NCI-H2227 treated with DMSO at 0.1 percent for 48 hours (cell line): Measurements from ENCODE around the gene KRT9.

Source experiments
- DNase-seq: peaks from one replicate; lab custom pipeline; 2025; lab: John Stamatoyannopoulos, UW

KRT9 gene

DNA sequence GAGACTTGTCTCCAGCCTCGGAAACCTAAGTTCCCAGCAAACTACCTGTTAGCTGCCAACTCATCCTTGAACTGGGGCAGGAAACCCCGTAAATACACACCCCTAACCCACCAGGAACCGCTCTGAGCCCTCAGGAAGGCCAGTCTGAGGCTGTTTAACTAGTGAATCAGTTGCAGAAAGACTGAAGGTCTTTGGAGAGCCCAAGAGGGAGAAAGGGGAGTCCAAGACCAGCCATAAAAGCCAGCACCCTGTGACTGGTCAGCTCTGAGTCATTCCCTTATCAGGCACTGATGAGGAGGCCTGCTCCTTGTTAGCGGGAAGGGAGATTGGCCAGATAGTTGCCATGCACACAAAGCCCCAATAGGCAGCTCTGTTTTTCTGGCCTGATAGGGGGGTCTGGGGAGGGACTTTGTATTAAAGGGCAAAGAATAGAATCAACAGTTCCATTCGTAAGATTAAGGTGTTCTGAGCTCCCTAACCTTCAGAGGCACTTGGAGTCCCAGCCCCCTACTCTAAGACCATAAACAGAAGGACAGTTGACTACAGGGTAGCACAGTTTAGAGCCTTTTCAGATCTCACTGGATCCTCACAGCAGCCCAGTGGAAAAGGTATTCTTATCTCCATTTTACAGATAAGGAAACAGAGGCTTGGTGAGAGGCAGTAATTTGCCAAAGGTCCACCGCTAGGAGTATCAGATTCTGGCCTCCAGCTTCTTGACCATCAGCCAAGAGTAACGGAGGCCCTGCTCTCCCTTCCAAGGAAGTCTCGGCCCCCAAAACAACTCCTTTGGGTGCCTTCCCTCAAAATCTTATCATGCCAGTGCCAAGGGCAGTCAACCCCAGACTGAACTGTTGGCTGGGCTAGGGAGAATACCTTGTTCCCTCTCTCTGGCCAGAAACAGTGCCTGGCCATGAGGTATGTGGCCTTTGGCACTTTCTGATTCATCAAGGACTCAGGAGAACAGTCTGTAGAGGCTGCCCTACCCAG lies 41.5 kb downstream of the KRT9 start:
- DNase-seq, result no peak

DNA sequence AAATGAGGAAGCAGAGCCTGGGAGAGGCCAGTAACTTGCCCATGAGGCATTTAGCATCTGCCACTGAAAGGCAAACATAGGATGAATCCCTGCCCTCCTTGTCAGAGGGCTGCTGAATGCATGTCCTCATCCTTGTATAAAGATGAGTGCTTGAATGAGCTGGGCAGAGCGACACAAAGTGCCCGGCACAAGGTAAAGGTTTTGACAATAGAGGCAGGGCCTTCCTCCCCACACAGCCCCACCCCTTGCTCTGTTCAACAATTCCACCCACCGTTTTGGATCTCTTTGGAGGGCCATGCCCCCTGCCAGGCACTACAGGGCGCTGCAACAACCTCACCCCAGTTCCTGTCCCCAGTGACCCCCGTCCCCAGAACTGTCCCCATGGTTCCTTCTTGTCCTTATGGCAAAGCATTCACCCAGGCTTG lies 42.4 kb downstream of the KRT9 start:
- DNase-seq, result no peak

DNA sequence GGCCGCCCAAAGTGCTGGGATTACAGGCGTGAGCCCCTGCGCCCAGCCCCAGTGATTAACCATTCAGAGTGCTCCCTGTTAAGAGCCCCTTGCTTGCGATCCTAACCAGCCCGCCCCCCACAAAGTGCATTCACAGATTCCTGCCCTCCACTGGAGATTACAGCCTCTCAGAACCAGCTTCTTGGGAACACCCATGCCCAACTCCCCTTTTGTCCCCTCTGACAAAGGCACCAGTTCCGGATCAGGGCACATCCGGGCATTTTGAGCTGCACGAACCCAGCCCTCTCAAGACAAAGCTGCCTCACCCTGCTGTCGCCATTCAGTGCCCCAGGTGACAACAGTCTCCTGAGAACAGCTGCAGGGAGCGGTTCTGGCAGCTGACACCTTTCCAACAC lies 42.9 kb downstream of the KRT9 start:
- no peak for DNase-seq

DNA sequence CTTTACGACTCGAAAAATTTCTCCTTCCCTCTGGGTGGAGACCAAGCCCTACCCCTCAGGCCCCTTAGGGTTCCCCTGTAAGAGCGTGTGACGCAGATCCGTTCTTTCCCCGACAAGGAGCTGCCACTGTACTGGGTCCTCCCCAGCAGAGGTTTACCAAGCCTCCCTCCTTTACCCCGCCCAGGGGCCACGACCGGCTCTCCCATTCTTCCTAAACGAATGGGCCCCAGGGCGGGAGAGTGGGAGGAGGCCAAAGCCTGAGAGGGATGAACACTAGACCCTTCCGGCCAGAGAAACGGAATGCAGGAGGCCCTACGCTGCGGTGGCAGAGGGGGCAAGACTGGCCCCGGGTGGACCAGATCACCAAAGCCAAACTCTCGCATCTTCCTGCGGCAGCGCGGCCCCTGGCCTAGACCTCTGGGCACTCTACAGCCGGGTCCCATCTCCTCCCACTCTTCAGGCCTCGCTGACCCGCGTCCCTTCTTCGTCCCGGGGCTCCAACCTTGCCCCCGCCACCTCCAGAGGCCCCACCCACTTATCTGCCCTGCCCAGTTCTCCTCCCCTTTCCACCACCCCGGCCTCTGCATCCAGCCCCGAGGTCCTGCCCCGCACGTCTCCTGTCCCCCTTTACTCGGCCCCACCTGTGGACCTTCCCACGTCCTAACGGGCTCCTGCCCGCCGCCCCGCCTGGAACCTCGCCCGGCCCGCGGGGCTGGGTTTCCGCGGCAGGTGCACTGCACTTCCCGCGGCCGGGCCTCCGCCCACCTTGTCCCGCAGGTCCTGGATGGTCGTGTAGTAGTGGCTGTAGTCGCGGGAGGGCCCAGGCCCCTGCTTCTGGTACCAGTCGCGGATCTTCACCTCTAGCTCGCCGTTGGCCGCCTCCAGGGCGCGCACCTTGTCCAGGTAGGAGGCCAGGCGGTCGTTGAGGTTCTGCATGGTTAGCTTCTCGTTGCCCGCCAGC lies 44.5 kb downstream of the KRT9 start:
- DNase-seq, result no peak

DNA sequence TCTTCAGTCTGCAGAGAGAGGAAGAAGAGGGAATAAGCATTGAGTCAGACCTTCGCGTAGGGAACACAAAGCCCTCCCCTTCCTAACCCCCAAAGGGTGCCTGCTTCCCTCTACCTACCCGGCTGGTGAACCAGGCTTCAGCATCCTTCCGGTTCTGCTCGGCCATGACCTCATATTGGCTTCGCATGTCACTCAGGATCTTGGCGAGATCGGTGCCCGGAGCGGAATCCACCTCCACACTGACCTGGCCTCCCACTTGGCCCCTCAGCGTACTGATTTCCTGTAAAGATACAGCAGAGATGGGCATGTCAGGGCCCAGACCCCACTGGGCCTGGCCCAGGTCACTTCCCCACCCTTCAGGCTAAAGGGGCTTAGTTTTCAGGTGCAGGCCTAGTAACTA lies 47.6 kb downstream of the KRT9 start:
- no peak for DNase-seq

DNA sequence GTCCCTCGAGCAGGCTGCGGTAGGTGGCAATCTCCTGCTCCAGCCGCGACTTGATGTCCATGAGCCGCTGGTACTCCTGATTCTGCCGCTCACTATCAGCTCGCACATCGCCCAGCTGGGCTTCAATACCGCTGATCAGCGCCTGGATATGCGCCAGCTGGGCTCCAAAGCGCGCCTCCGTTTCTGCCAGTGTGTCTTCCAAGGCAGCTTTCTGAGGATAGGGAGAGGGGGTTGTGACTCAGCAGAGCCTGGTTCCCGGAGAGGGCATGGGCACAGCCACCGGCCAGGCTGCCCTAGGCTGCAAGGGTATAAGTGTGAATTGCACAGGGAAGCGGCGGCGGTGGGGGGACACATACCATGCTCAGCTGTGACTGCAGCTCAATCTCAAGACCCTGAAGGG lies 48.1 kb downstream of the KRT9 start:
- no peak for DNase-seq

DNA sequence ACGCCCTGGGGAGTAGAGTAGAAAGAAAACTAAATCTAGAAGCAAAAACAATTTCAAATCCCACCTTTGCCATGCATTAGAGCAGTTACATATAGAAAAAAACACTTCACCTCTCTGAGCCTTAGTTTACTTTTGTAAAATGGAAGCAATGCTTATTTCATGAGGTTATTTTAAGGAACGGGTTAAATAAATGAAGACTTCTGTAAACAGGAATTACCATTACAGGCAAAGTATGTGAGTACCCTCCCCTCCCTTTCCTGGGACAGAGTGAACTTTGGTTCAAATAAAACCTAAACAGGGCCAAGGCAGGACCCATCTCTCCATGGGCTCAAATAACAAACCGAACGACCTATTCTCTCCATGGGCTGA lies 48.6 kb downstream of the KRT9 start:
- no peak for DNase-seq

DNA sequence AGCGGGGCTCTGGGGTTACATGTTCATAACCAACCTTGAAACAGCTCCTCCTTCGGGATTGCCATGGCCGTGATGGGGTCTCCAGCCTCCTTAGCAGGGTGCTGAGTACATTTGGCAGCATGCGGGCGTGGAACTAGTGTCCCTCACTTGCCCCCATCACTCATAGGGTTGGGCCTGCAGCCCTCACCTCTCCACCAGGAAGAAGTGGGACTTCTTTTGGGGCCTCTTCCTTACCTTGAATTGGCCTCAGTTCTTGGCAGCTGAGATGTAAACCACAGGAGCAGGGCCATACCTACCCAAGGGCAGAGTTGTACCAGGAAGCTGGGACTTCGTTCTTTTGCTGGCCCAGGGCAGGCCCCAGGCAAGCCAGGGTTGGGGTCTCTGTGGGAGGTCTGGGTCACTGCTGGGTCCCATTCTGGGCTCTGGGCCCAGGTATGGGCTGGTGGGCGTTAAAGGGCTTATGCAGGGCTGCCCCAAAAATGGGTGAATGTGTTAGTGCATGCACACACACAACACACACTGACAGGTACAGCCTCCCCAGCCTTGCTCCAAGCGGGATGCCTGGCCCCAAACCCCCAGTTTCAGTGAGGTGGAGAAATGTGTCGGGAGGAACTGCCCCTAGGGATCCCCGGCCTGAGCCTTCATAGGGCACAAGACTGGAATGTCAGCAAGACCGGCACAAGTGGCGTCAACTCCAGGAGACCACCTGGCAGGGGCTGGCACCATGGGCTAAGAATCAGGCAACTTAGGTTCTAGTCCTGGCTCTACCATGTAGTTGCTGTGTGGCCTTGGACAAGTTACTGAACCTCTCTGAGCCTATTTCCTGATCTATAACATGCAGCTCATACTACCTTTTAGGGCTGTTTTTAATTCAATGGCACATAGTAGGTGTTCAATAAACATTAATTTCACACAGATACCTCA lies 49.3 kb downstream of the KRT9 start:
- no peak for DNase-seq

DNA sequence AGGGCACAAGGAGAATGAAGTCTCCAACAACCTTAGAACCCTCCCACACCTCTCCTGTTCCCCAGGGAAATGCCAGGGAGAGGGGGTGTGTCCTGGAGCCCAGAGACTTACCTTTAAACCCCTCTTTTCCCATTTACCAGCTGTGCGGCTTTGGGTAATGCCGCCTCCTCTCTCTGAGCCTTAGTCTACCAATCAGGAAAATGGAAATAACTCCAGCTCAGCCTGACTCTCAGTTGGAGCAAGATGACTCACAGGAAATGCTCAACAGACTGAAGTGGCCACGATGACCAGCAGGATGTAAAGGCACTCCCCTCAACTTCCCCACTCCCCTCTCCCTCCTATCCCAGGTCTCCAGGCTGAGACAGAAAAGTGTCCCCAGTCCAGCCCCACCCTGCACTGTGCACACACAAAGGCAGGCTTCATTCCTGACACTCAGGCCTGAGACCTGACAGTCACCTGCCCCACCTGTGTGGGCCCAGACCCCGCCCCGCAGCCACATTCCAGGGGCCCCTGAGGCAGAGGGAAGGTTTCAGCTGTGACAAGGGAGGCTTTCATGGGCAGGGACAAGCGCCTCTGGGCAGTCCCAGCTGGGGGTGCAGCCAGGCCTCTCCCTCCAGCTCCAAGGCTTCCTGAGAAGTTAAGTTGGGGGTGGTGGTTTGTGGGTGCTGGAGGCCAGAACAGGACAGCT lies 50.1 kb downstream of the KRT9 start:
- DNase-seq, result no peak

DNA sequence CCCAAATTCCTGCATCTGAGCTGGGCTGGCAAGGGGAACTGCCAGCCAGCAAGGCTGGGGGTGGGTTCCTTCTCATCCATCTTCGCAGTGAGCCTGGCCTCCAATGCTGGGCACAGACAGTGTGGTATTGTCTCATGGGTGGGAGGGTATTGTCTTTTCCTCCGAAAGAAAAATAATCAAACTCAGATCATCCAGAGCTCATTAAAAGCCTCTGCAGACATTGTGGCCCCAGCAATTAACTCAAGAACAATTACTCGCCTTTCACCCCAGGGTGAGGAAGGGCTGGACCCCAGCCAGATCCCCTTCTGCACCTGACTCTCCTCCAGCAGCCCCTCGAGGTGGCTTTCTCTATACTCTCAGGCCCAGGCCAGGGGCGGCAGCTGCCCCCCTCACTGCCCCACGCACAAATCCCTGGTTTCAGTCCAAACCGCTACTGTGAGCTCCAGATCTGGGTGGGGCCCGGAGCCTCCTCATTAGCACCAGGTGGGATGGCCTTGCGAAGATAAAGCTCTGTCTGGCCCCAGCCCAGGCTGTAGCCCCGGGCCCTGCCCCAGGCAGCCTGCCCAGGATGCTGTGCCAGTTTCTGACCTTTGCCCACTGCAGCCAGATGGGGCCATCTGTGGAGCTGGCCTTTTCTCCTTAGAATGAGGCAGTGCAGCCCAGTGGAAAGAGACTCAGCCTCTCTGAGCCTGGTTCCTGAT lies 50.9 kb downstream of the KRT9 start:
- no peak for DNase-seq

DNA sequence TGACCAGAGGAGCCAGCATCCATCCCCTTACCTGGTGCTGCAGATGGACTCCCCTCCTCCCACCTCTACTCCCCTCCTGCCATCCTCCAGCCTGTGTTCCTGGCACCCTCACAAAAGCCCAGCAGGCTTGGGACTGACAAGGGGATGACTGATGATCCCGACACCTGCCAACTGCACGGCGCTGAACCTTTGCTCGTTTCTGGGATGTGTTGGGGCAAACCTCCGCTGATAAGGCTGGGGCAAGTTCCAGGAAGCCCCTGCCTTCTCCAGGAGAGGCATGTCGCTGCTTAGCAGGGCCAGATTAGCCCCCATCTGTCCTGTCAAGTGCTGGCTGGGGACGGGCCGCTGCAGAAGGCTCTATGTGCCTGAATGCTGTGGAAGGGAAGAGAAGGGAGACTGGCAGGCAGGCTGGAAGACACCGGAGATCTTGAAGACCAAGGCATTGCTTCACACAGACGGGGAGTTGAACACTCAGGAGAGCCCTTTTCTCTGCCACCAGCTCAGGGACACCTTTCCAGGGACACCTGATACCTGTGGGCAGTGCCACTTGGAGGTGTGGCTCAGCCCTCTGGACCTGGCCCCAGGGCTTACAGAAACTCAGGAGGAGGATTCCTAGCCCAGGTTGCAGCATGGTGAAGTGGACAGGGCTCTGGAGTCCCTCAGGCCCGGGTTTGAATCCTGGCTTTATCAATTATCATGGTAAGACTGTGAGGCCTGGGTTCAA lies 52.2 kb downstream of the KRT9 start:
- no peak for DNase-seq

DNA sequence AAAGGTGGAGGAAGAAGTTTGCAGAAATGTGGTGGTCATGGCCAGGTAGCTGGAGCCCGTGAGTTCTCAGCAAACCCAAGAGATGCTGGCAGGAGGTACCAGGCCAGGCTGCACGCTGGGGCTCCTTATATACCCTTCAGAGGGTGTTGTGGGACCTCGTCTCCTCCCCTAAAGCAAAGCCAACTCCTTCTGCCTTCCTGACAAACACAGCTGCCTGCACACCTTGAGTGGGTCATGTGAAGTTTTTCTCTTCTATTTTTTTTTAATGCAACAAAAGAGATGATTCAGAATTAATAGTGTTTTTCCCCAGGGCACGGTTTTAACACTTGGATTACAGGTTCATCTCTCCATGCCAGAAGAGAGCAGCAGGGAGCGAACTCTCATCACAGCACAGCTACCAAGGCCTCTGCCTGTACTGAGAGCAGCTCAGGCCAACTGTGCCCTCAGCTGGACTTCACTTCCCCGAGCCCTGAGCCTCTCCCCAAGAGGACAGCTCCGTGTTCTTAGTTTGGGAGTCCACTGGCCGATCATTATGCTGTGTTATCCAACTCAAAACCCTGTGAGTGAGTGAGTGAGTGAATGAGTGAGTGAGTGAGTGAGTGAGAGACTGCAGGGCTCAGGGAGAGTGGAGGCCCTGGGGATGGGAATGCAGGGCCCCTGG lies 52.9 kb downstream of the KRT9 start, which contains the start of gene KRT15:
TSS of gene KRT15 (minus strand) at position 102 of the 661 bp plus-strand sequence. CDS start at position 39, 63 bp downstream.
- DNase-seq, result no peak

DNA sequence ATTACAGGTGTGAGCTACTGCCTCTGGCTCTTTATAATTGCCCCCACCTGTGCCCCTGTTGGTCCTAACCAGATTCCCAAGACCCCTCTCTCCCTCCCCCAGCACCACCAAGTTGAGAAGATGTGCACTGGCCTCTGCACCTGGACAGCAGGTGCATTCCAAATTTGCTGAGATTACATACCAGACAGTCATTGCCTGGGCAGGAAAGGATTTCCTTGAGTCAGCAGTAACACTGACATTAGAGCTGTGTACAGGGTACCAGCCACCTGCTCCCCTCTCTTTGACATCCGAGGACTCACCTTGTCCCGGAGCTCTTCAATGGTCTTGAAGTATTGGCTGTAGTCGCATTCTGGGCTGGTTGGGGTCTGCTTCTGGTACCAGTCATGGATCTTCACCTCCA lies 53.8 kb downstream of the KRT9 start:
- DNase-seq, result no peak

DNA sequence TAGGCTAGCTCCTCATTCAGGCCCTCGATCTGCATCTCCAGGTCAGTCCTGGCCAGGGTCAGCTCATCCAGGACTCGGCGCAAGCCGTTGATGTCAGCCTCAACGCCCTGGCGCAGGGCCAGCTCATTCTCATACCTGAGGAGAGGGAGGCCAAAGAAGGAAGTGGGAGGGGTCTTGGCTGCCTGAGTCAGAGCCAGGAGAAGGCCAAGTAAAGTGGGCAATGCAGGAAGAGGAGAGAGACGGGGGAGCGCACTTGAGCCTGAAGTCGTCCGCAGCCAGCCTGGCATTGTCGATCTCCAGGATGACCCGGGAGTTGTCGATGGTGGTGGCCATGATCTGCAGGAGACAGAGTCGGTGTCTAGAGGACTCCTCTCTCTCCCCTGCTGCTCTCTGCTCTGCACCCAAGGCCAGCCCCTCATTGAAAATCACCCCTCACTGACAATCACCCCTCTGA lies 55.0 kb downstream of the KRT9 start:
- no peak for DNase-seq

DNA sequence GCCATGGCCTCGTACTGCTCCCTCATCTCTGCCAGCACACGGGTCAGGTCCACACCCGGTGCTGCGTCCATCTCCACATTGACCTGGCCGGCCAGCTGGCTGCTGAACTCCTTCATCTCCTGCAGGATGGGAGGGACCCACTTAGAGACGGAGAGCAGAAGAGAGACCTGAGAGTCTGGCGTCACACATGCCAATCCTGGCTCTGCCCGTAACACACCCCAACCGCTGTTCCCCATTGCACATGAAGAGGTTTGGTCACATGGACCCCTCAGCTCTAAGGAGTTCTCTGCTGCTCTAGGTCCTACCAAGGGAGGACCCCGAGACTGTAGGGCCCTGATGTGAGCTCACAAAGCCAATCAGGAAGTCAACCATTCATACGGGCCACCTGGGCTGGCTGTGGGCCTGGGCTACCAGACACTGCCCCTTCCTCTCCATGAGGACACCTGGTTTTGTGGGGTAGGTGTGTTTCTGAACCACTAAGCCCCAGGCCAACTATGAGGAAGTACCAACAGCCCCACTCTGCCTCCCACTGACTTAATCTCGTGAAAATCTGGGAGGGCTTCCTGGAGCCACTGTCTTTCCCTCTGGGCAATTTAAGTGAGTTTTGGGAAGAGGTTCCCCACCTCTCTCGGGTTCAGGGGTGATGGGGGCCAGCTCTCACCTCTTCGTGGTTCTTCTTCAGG lies 55.6 kb downstream of the KRT9 start:
- DNase-seq, result no peak
